GM18519 (cell line): ENCODE results near the gene TNFRSF13B.
"Not testable (repeated sequence)": the region's sequence is repeated elsewhere in the genome, so short reads cannot be mapped to it uniquely, and the experiment has no call there.

ENCODE experiments used
- ATAC-seq: cut with Tn5 transposase; IDR thresholded peaks from one replicate; pipeline ENCODE4 v1.9.1; 2021; ENCODE audit warnings: mild to moderate bottlenecking, moderate library complexity; ENCODE audit not compliant: unreplicated experiment, low FRiP score

Gene TNFRSF13B

DNA sequence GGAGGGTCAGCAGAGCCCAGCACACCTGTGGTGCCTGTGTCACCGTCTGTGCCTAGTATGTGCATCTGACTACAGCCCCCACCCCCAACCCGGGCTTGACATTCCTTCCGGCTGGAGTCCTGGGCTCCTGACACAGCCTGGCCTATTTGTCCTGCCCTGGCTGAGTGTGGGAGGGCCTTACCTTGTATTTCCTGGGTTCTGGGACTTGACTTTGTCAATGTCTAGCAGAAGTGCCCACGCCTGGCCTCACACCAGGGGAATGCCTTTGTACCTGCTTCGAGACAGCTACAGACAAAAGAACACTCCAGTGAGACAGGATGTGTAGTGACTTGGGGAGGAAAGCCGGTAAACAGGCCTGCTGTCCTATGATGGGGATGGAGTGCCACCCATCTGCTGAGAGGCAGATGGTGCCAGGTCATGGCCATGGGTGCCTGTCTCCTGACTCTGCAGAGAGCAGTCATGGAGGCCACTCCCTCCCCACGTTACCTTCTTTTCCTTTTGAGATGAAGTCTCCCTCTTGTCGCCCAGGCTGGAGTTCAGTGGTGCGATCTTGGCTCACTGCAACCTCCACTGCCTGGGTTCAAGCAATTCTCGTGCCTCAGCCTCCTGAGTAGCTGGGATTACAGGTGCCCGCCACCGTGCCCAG is 42.8 kb downstream of the TNFRSF13B start:
- ATAC-seq: no peak

DNA sequence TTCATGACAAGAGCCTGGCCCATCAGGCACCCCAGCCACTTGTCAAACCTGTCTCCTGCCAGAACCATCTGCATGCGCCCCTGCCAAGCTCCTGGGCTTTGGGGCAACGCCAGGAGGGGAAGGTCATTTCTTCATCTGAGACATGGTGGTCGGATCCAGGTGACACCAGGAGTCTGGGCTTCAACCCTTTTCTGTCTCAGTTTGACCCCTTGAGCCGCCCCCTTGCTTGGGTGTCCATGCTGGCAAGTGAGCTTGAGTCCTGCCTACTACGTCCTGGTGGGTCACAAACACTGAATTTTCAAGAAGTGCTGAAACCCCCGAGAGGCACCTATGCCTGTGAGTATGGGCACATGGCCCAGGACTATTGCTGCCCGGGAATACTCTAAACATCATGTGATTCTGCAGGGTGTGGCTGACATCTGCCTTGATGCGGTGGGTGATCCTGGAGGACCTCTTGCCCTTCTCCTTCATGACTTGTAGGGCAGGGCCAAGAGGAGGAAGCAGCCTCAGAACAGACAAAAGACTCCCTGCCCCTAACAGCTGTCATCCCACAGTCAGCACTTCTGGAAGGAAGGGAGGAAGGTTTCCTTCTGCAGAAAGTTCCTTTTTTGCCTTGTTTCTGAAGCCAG is 43.4 kb downstream of the TNFRSF13B start:
- ATAC-seq: no peak

GRCh38 chr17:16927641-16928321 is 44.1 kb downstream of the TNFRSF13B start:
- ATAC-seq: no peak

- ATAC-seq: no peak
These were observed 45.1 kb downstream of the TNFRSF13B start for GRCh38 chr17:16926571-16927451.

- no peak for ATAC-seq
These were observed 45.8 kb downstream of the TNFRSF13B start for GRCh38 chr17:16926061-16926511.

DNA sequence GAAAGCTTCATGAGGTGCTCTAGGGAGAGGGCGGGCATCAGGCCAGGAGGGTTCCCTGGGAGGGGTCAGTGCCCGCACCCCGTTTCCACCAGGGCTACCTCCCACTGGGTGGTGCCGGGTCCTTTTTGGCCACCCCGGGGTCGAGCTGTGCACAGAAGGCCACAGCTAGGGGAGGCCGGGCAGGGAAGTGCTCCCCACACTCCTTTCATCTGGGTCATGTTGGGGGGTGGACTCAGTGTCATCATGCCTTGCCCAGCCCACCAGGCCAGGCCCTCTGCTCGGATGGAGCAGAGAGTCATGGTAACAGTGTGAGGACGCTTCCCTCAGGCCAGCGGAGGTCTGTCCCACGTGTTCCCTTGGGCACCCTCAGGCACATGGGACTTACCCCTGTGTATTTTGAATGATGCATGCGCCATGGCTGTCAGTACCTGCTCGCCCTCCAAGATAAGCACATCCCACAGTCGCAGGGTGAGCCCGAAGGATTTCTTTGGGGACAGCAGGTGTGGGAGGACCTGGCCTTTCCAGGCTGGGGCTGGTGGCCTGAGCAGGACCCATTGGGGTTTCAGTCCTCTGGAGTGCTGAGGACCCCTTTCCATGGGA is 46.4 kb downstream of the TNFRSF13B start:
- no peak for ATAC-seq

GRCh38 chr17:16924696-16925440 is 47.0 kb downstream of the TNFRSF13B start:
- no peak for ATAC-seq

- no peak for ATAC-seq
These were observed 47.8 kb downstream of the TNFRSF13B start for GRCh38 chr17:16923904-16924695.

DNA sequence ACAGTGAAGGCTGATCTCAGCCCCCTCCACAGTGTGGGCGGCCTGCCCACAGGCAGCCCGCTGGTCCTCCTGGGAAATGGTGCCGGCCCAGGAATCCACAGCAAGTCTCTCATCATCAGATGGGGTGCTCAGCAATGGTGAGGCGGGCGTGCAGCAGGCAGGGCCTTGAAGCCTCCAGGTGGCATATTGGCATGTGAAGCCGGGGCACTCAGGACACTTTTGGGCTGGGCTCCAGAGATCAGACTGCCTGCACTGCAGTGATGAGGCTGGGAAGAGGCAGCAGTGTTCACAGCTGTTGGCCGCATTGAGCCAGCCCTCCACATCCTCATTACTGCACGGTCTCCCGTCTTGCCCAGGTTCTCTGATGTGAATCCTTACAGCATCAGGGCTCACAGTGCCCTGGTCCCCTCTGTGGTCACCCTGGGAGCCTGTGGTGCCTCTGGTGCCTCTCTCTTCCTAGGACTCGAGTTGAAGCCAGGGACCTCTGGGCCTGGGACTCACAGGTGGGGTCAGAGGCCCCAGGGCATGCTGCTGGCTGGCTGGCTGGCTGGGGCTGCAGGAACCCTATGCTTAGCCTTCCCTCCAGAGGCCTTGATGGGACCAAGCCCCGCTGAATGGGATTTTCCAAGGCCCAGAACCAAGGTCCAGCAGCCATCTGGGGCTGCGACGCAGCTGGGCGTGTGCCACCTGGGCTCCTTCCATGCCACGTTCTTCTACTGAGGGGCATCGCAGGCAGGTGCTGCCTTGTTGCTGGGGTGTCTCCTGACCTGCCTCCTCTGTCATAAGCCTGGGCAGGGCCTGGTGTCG is 48.6 kb downstream of the TNFRSF13B start:
- no peak for ATAC-seq

DNA sequence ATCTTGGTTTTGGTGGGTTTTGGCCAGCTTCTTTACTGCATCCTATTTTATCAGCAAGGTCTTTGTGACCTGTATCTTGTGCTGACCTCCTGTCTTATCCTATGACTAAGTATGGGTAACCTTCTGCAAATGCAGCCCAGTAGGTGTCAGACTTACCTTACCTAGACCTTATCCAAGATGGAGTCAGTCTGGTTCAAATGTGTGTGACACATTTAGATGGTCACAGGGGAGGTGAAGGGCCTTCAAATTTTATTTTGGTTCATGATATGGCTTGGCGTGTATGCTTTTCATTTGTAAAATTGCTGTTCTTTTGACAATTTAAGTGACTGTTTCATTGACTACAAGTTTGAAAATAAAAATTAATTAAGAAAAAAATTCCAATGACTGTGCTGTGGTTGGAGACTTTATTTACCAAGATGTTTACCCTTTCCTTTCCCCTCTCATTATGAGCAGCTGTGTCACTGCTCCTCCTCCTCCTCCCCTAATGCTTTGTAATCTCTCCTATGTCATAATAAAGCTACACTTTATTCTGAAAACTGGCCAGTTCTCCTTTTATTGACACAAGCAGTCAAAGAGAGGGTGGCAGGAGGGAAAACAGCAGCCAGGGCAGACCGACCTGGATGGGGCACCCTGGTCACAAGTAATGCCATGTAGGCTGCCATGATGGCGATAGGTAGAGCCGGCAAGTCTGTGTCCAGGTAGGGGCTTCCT is 49.4 kb downstream of the TNFRSF13B start:
- no peak for ATAC-seq

DNA sequence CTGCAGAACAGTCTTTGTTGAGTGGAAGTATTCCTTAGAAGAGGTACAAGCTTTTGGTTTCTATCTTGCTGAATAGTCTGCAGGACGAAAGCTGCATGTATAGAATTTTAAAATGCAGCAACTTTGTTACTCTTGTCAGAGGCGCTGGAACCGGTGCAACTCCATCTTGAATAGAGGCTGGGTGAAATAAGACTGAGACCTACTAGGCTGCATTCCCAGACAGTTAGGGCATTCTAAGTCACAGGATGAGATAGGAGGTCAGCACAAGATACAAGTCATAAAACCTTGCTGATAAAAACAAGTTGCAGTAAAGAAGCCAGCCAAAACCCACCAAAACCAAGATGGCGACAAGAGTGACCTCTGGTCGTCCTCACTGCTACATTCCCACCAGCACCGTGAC is 50.5 kb downstream of the TNFRSF13B start:
- ATAC-seq: not testable (repeated sequence)

GRCh38 chr17:16920628-16921020 is 51.3 kb downstream of the TNFRSF13B start:
- ATAC-seq: no peak

- ATAC-seq: no peak
These were observed 52.0 kb downstream of the TNFRSF13B start for GRCh38 chr17:16919663-16920627.

DNA sequence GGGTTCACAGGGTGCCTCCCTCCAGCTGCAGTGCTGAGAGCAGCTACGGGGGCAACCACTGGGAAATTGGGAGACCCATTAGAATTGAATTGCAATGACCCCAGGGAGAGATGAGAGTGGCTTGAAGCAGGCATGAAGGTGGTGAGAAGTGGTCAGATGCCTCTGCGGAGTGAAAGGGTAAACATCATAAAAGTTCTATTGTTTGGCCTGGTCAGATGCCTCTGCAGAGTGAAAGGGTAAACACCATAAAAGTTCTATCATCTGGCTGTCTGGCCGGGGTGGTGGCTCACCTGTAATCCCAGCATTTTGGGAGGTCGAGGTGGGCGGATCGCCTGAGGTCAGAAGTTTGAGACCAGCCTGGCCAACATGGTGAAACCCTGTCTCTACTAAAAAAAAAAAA is 53.5 kb downstream of the TNFRSF13B start:
- ATAC-seq: no peak

DNA sequence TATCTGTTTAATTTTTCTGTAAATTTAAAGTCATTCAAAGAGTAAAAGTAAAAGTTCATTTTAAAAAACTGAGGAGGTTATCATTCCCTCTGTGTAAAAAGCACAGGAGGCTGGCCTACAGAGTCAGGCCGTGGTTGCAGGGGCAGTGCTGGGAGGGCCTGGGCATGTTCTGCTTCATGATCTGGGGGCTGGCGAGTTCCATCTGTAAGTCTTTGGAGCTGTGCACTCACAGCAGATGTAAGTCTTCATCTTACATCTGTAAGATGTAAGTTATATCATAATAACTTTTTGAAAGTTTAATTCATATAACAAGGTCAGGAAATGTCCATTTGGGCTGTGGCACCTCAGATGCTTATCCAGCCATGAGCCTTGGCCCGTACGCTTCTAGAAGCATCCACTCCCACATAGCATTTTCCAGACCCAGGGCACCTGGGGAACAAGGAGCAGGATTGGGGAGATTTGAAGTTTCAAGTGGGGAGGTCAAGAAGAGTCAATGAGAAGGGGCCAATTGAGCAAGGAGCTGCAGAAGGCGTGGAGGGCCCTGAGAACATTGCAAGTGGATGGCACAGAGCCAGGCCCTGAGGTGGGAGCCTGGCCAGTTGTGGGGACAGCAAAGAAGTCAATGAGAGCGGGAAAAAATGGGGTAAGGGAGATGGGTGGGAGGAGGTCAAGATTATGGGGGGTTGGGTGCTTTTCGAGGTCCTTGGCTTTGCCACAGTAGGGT is 54.1 kb downstream of the TNFRSF13B start:
- ATAC-seq: no peak

DNA sequence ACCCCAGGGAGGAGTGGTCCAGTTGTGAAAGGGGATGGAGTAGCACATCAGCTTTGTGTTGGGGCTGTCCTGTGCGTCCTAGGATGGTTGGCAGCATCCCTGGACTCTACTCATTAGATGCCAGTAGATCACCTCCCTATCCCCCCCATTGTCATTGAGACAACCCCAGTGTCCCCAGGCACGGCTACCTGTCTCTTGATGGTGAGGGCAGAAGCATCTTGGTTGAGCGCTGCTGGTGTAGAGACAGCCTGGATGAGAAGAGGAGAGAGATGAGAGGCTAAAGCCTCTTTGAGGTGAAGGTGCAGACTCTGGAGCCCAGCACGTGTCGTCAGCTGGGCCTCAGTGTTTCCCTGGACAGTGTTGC is 55.4 kb downstream of the TNFRSF13B start:
- ATAC-seq: no peak
